ENCODE results near the gene KIF26B.

DNA sequence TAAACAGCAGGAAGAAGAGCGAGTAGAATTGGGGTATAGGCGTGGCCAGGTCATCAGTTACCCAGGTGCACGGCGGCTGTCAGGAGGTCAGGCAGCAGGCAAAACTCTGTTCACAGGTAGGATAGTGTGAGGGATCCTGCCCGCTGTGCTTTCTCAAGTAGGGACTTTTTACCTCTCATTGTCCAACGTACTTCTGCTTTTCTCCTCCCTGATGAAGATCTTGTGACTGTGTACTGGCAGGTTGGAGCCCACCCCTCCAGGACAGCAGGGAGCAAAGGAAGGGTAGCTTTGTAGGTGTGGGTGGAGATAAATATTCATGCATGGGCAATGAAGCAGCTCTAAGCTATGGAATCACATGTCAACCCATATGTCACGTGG is 373.5 kb downstream of the KIF26B start:
- TF ChIP-seq, protein P1, sequence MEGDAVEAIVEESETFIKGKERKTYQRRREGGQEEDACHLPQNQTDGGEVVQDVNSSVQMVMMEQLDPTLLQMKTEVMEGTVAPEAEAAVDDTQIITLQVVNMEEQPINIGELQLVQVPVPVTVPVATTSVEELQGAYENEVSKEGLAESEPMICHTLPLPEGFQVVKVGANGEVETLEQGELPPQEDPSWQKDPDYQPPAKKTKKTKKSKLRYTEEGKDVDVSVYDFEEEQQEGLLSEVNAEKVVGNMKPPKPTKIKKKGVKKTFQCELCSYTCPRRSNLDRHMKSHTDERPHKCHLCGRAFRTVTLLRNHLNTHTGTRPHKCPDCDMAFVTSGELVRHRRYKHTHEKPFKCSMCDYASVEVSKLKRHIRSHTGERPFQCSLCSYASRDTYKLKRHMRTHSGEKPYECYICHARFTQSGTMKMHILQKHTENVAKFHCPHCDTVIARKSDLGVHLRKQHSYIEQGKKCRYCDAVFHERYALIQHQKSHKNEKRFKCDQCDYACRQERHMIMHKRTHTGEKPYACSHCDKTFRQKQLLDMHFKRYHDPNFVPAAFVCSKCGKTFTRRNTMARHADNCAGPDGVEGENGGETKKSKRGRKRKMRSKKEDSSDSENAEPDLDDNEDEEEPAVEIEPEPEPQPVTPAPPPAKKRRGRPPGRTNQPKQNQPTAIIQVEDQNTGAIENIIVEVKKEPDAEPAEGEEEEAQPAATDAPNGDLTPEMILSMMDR (conservative IDR thresholded peaks at IDR 0.05; ENCODE audit: low read depth, low read length): no peak
- TF ChIP-seq EZH2phosphoT487 (IDR thresholded peaks at IDR 0.05; ENCODE audit: borderline replicate concordance, low read length): no peak
- TF ChIP-seq EZH2 (IDR thresholded peaks at IDR 0.05; ENCODE audit: low read length, unreplicated experiment): no peak
